Type B pancreatic cell (in vitro differentiated cells): ENCODE measurements around the gene SLC2A9. TPM values are rescaled to one million over a fixed set of nuclear protein-coding genes. Genes with fewer than 3 reads are reported as not detected.

Experiments
- DNase-seq: peaks from one replicate; pipeline ENCODE4 v3.0.0; 2021; ENCODE audit warnings: mixed read lengths; ENCODE audit not compliant: unreplicated experiment; ENCODE audit errors: extremely low spot score
- H3K27ac Mint-ChIP-seq: 2 replicates; pipeline ENCODE4 v1.8.0; 2021; ENCODE audit warnings: mild to moderate bottlenecking, mixed read lengths
- H3K27me3 Mint-ChIP-seq: 2 replicates; pipeline ENCODE4 v1.8.0; 2021; ENCODE audit warnings: mixed read lengths
- H3K36me3 Mint-ChIP-seq: 2 replicates; pipeline ENCODE4 v1.8.0; 2021; ENCODE audit warnings: mixed read lengths
- H3K4me1 Mint-ChIP-seq: one replicate; pipeline ENCODE4 v1.8.0; 2021; ENCODE audit warnings: mixed read lengths; ENCODE audit not compliant: unreplicated experiment
- H3K4me3 Mint-ChIP-seq: 2 replicates; pipeline ENCODE4 v1.8.0; 2021; ENCODE audit warnings: mild to moderate bottlenecking, mixed read lengths
- H3K9me3 Mint-ChIP-seq: 2 replicates; pipeline ENCODE4 v1.8.0; 2021; ENCODE audit warnings: mixed read lengths
- total RNA-seq: library from RNA; stranded (reverse); gene quantifications from 2 replicates; pipeline ENCODE4 v1.2.1, GENCODE V29; 2021; ENCODE audit warnings: low replicate concordance
- TF ChIP-seq, protein P1 (sequence below): fragments of 200-600 bp; sonication (generic); conservative IDR thresholded peaks from 2 replicates; pipeline ENCODE4 v1.5.0; 2021; ENCODE audit warnings: antibody characterized with exemption, mild to moderate bottlenecking

The SLC2A9 gene
- total RNA-seq, 1 donor from 2014 or later: 2.5 TPM

DNA sequence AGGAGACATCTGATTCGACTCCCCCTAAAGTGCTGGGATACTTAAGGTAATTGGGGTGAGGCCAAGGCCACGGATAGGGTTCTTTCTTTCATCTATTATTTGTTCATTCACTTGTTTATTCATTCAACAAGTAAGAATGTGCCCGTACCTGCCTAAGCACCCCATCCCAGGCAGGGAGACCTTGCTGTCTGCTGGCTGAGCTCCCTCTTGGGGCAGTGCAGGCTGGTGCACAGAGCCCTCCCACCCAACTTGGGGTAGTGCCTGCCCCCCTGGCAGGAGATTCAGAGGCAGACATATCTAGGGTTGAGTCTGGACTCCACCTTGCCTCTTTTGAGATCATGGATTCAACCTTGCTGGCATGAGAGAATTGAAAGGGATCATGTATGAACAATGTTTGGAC, 144.2 kb downstream of the SLC2A9 start:
- no peak overlapping the region for H3K4me3 Mint-ChIP-seq
- TF ChIP-seq, protein P1, sequence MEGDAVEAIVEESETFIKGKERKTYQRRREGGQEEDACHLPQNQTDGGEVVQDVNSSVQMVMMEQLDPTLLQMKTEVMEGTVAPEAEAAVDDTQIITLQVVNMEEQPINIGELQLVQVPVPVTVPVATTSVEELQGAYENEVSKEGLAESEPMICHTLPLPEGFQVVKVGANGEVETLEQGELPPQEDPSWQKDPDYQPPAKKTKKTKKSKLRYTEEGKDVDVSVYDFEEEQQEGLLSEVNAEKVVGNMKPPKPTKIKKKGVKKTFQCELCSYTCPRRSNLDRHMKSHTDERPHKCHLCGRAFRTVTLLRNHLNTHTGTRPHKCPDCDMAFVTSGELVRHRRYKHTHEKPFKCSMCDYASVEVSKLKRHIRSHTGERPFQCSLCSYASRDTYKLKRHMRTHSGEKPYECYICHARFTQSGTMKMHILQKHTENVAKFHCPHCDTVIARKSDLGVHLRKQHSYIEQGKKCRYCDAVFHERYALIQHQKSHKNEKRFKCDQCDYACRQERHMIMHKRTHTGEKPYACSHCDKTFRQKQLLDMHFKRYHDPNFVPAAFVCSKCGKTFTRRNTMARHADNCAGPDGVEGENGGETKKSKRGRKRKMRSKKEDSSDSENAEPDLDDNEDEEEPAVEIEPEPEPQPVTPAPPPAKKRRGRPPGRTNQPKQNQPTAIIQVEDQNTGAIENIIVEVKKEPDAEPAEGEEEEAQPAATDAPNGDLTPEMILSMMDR: no peak
- no peaks in the 10 kb centered on the region for H3K36me3 Mint-ChIP-seq
- DNase-seq: no peak
- no peak overlapping the region for H3K27ac Mint-ChIP-seq
- H3K27me3 Mint-ChIP-seq: peaks cover 16% of the 10 kb centered on the region
- peaks cover 22% of the 10 kb centered on the region for H3K4me1 Mint-ChIP-seq
- peaks cover 4% of the 10 kb centered on the region for H3K9me3 Mint-ChIP-seq

DNA sequence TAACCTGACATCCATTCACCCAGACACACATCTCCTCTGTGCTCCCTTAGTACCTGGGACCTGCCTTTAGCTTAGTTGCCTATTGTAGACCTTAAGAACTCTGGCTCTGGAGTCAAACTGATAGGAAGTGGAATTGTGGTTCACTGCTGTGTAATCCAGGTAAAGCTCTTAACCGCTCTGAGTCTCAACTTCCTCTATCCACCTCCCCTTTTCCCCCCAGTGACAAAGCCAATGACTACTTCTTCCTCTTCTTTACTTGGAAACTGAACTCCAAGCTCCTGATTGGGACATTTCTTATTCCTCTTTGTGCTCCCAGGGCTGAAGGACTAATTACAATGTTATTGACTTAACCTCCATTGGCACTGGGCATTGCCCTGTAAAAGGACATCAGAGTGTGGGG, 145.8 kb downstream of the SLC2A9 start:
- H3K9me3 Mint-ChIP-seq: peaks cover 4% of the 10 kb centered on the region
- H3K27me3 Mint-ChIP-seq: peaks cover 17% of the 10 kb centered on the region

DNA sequence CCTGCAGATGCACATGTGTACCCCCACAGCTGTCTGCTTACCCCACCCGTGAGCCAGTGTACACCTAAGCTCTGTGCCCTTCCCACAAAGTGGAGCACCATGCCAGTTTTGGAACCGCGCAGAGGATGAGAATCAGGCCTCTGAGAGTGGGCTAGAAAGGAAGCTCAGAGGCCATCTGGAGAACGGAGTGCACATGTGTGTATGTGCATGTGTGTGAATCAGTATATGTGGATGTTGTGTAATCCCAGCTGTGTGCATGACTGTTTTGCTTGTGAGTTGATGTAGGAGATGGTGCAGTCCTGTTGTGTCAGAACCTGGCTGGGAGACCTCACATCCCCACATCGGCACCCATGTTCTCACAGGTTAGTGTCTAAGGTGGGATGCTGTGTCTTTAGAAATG, 146.9 kb downstream of the SLC2A9 start:
- H3K4me3 Mint-ChIP-seq: no peak overlapping the region

More for the DNA sequence above, 145.8 kb downstream of the SLC2A9 start:
- H3K4me3 Mint-ChIP-seq: no peak overlapping the region
- no peak for DNase-seq
- TF ChIP-seq, protein P1: no peak
- no peaks in the 10 kb centered on the region for H3K36me3 Mint-ChIP-seq
- peaks cover 17% of the 10 kb centered on the region for H3K4me1 Mint-ChIP-seq
- no peak overlapping the region for H3K27ac Mint-ChIP-seq

DNA sequence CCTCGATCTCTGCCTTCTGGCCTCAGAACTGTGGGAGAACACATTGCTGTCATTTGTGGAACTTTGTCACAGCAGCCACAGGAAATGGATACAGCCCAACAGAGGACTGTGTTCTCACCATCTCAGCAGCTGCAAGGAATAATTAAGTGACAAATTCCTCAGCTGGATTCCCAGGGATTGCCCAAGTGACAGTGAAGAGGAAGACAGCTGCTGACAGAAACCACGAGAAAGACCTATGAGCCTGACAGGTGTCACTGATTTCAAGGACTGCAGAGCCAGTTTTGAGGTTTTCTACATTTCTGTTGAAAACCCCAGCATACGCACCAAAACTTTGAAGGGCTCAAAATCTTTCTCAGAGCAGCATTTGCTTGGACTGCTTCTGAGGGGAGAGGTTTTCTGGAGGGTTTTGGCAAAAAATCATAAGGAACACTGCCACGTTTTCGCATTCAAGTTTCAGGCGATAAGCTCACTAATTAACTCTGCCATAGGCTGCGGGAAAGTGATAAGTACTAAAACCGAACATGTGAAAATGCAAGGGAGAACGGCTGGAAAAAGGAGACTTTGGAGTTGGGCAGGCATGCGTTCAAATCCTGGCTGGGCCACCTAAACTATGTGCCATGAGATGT, 151.0 kb downstream of the SLC2A9 start:
- Mint-ChIP-seq H3K36me3 (no peaks in the 10 kb centered on the region), H3K4me1 (peaks cover 8% of the 10 kb centered on the region), H3K4me3 (no peak overlapping the region), H3K27ac (peak overlapping the region; percentile 26), H3K27me3 (peaks cover 11% of the 10 kb centered on the region), H3K9me3 (peaks cover 4% of the 10 kb centered on the region)
- DNase-seq: no peak
- TF ChIP-seq, protein P1: no peak

More for the DNA sequence above, 146.9 kb downstream of the SLC2A9 start:
- H3K4me1 Mint-ChIP-seq: peaks cover 8% of the 10 kb centered on the region
- H3K27me3 Mint-ChIP-seq: peaks cover 16% of the 10 kb centered on the region
- TF ChIP-seq, protein P1: no peak
- no peaks in the 10 kb centered on the region for H3K36me3 Mint-ChIP-seq
- DNase-seq: no peak
- no peak overlapping the region for H3K27ac Mint-ChIP-seq
- H3K9me3 Mint-ChIP-seq: peaks cover 4% of the 10 kb centered on the region

DNA sequence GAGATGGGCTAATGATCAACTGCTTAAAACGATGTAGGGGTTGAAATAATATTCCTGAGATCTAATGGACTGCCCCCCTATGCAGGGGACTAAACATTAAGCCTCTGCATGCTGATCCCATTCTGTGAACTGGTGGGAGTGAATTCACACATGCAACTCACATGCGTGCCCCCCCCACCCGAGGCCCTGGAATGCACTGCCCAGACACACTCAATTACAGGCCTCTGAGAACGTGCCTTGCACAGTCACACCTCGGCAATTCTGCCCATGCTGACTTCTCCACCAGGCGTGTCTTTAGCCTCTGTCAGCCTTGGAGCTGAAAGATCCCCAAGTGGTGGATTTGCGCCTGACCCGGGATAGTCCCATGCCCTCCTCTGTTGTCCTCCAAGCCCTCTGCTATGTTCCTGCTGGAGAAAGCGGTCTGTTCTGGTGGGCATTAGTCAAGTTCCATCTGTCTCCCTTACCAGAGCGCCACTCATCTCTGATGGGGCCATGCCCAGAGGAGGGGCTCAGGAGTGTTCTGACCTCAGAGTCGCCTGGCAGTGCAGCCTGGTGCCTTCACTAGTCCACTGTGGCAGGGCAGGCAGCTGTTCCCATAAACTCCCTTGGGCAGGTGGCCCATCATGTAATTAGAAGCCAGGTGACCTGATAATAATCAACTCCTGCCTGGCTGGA, 153.4 kb downstream of the SLC2A9 start:
- peaks cover 11% of the 10 kb centered on the region for H3K27me3 Mint-ChIP-seq
- H3K9me3 Mint-ChIP-seq: no peaks in the 10 kb centered on the region
- no peak for DNase-seq
- TF ChIP-seq, protein P1: no peak
- H3K36me3 Mint-ChIP-seq: no peaks in the 10 kb centered on the region
- H3K4me1 Mint-ChIP-seq: peaks cover 2% of the 10 kb centered on the region
- no peak overlapping the region for H3K27ac Mint-ChIP-seq
- no peak overlapping the region for H3K4me3 Mint-ChIP-seq
